HL-60 (cell line): ENCODE data around the gene RPL13A.

Source experiments
- CTCF ChIP-seq: IDR thresholded peaks from one replicate; pipeline ENCODE4 v1.5.1; 2011; ENCODE audit warnings: low read length, control low read depth, inconsistent platforms; ENCODE audit not compliant: insufficient read depth
- GABPA ChIP-seq: IDR thresholded peaks from 2 replicates; pipeline ENCODE4 v1.6.1; 2012; ENCODE audit warnings: low read depth
- POLR2AphosphoS5 ChIP-seq: IDR thresholded peaks from 2 replicates; pipeline ENCODE4 v1.6.1; 2012; ENCODE audit warnings: low read depth
- REST ChIP-seq: IDR thresholded peaks from 2 replicates; pipeline ENCODE4 v1.6.1; 2012; ENCODE audit warnings: low read depth; ENCODE audit not compliant: insufficient replicate concordance
- SPI1 ChIP-seq: IDR thresholded peaks from 2 replicates; pipeline ENCODE4 v1.6.1; 2012; ENCODE audit warnings: low read depth, mild to moderate bottlenecking, borderline replicate concordance

GRCh38 chr19:49530708-49531107 lies 43.3 kb downstream of the RPL13A start:
- TF ChIP-seq GABPA (no peak), REST (no peak), POLR2AphosphoS5 (no peak), CTCF (no peak), SPI1 (no peak)
